HT1080 (cell line): ENCODE data around the gene LRRC8E. TPM values are rescaled to one million over a fixed set of nuclear protein-coding genes. Genes with fewer than 3 reads are reported as not detected.
"Not testable (repeated sequence)": the region's sequence is repeated elsewhere in the genome, so short reads cannot be mapped to it uniquely, and the experiment has no call there.

Source experiments
- DNase-seq: peaks from one replicate; pipeline ENCODE4 v3.0.0-alpha.2; 2015; ENCODE audit warnings: low read depth
- total RNA-seq: library from RNA; depleted of rRNA; stranded (reverse); fragments of >200 nt; shearing (Covaris generic); gene quantifications from 2 replicates; pipeline ENCODE4 v1.2.3, GENCODE V29; 2014

Gene LRRC8E
- total RNA-seq, 1 experiment from 2014 or later = 11.7 TPM

GRCh38 chr19:7907544-7907943 lies 19.2 kb downstream of the LRRC8E start:
- no peak for DNase-seq

GRCh38 chr19:7908078-7908699 lies 19.9 kb downstream of the LRRC8E start:
- no peak for DNase-seq

DNA sequence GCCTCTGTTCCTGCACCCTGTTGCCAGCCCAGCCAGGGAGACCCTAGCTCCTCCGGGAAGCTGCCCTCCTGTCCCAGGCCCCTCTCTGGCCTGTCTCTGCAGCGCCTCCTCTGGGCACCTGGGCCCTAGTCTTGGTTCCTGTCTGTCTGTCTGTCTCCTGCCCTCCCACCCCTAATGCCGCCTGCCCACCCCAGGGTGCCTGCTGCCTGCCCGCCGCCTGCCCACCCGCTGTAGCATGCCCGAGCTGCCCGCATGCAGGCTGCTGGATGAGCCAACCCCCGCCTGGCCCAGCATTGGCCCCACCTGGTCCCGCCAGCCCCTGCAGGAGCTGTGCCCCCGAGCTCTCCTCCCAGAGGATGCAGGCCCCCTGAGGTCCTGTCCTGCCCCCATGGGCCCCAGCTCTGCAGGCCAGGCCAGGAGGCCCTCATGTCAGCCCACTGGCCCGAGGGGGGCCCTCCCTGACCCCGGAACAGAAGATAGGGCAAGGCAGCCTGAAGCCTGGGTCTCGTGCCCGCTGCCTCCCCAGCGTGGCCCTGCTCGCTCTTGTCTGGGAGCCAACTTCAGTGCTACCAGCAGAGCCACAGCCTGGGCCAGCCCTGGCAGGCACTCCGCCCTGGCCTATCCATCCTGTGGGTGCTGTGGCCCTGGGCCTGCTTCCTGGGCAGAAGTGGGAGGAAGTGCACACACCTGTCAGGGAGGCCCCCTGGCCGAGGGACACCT lies 20.6 kb downstream of the LRRC8E start:
- no peak for DNase-seq

DNA sequence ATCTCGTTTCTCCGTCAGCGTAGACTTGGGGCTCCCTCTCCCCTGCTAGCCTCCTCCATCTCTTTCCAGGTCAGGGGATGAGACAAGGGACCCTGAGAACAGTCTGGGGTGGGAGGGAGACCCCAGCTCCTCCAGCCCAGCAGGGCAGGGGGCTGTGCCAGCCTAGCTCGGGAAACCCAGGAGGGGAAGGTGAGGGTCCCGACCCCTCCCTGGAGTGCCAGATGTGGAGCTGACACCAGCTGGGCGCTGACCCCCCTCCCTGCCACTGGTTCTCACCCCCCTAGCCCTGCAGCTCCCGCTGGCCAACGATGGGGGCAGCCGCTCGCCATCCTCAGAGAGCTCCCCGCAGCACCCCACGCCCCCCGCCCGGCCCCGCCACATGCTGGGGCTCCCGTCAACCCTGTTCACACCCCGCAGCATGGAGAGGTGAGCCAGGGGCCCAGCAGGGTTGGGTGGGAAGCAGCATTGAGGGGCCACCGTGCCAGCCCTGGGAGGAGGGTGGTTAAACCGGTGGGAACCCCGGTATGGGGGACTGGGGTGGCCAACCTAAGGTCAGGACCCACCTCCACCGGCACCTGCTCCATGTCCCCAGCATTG lies 21.3 kb downstream of the LRRC8E start:
- DNase-seq = no peak

- DNase-seq = no peak
These were observed 22.2 kb downstream of the LRRC8E start for GRCh38 chr19:7910321-7911161.

DNA sequence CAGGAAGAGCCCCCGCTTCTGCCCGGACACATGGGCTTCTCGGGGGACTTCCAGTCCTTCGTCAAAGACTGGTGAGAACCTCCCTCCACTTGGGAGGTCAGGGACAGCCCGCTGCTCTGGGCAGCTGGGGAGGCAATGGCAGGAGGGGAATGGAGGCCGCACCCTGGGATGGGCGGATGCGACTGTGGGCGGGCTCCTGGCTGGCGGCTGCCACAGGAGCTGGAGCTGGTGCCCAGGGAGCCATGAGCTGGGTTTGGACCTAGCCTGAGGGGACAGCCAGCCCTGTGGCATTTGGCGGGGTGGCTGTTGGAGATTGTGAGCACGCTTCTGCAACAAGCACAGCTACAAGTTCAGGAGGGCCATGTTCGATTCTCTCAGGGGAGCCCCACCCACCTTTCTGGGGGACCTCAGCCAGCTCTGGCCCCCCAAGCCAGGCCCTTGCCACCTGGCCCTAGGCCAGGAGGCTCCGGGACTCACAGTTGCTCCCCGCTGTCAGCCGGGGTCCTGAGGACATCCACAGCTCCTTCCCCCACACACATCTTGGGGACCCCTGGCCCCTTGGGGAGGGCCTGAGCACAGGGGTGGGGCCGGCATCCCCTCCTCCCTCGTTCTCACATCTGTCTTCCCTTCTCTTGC lies 23.3 kb downstream of the LRRC8E start:
- DNase-seq = no peak

- no peak for DNase-seq
These were observed 23.9 kb downstream of the LRRC8E start for GRCh38 chr19:7912144-7912696.

DNA sequence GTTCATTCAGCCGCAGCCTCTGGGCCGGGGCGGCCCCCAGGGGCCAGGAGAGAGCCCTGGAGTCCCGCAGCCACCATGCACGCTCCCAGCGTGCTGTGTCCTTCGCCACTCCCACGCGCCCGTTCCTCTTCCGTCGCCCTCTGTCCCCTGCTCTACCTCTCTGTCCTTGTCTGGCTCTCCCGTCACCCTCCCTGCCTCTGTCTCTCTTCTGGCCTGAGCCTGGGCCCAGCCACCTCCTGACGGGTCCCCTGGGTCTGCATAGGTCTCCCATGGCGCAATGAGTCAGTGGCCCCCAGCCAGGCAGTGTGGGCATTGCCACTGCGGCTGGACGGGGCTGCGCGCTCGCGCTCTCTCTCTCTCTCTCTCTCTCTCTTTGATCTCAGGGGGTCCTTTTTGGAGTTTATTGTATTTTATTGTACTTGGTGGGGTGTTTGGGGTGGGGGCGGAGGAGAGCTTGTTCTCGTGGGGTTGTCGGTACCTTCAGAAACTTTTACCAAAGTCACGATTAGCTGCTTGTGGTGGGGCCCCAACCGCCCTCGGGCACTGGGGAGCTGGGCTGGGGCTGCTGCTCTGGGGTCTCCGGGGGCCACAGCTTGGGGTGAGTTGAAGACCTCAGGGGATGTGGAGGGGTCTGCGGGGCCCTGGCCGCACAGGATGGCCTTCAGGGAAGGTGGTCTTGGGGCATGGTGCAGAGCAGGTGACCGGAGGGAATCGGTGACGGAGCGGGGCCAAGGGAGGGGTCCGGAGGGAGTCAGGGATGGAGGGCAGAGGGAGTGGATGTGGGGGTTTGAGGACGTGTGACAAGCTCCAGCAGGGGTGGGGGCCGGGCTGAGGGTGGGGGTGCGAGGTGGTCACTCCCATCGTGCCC lies 24.6 kb downstream of the LRRC8E start:
- DNase-seq = no peak

GRCh38 chr19:7913652-7914051 lies 25.3 kb downstream of the LRRC8E start:
- DNase-seq = no peak

- DNase-seq = no peak
These were observed 25.8 kb downstream of the LRRC8E start for GRCh38 chr19:7914099-7914498.

DNA sequence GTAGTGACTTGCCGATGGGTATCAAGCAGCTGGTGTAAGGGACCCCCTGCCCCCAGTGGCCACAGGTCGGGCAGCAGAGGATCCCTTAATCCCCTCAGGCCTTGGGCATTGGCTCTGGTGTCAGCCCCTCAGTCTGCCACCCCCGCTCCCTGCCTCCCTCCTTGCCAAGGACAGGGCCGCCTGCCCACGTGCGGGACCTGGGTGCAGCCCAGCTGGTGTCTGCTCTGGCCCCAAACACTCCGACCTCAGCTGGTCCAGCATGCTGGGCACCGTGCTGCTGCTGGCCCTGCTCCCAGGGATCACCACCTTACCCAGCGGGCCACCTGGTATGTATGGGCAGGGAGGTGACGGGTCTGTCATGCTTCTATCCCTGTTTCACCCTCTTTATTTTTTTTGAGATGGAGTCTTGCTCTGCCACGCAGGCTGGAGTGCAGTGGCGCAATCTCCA lies 26.3 kb downstream of the LRRC8E start, which contains the start of gene TGFBR3L:
TGFBR3L (plus strand) TSS at position 233 of the 448 bp plus-strand sequence.
- no peak for DNase-seq

GRCh38 chr19:7915250-7916102 lies 27.2 kb downstream of the LRRC8E start:
- DNase-seq = no peak

DNA sequence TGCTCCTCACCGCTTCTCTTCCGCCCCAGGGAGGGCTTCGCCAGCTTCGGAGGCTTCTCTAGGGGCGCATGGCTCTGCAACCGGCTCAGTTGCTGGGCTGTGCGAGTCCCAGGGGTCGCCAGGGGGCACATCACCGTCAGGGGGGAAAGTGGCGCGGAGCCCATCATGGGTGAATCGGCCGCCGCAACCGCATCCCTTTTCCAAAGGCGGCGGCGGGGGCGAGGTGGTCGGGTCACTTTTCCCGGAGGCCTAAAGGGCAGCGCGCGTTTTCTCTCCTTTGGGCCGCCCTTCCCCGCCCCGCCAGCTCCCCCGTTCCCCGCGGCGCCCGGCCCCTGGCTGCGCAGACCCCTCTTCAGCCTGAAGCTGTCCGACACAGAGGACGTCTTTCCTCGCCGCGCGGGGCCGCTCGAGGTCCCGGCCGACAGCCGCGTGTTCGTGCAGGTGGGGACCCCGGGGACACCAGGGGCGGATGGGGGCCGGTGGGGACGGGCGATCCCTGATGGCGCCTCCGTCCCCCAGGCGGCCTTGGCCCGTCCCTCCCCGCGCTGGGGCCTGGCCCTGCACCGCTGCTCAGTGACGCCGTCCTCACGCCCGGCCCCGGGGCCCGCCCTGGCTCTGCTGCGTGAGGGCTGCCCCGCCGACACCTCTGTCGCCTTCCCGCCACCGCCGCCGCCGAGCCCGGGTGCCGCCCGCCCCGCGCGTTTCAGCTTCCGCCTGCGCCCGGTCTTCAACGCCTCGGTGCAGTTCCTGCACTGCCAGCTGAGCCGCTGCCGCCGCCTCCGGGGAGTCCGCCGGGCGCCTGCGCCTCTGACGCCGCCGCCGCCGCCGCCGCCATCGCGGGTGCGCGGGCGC lies 28.0 kb downstream of the LRRC8E start:
- DNase-seq = no peak

DNA sequence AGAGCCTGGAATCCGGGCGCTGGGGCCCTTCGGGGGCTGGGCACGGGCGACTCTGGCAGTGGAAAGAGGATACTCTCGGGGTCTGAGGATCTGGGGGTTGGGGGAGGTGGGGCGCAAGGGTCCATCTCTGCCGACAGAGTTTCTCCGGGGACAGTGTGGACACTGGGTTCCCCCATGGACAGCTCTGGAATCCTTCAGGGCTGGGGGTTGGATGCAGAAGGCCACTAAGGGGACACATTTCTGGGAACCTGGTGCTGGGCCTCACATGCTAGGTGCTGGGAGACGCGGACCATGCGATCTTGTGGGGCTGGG lies 28.6 kb downstream of the LRRC8E start:
- no peak for DNase-seq

DNA sequence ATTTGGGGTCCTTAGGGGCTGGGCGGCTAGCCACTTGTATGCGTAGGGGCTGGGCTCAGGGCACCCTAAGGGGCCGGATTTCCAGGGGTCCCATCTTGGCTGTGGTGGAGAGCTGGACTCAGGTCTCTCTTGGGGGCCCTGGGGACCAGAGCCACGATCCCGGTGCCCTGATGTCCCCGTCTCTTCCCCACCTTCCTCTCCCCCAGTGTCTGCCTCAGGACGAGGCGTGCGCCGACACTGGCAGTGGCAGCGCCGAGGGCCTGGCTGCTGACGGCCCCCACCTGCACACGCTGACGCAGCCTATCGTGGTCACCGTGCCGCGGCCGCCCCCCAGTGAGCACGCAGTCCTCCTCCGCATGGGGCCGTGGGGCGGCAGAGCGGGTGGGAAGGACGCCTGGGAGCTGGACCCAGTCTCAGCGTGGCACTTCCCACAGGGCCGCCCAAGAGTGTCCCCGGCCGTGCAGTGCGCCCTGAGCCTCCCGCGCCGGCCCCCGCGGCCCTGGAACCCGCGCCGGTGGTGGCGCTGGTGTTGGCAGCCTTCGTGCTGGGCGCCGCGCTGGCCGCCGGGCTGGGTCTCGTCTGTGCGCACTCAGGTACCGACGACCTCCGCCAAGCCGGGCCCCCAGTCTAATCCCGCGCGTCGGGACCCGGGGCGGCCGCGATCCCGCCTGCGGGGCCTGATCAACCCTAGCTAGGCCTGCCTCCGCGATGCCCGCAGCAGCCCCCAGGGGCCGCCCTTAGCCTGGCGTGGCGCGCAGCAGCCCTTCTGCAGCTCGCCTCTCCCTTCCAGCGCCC lies 29.2 kb downstream of the LRRC8E start:
- no peak for DNase-seq

GRCh38 chr19:7918062-7918614 lies 29.8 kb downstream of the LRRC8E start:
- DNase-seq = not testable (repeated sequence)
